ENCODE data around the gene TLX3.
"Not testable (repeated sequence)": the region's sequence is repeated elsewhere in the genome, so short reads cannot be mapped to it uniquely, and the experiment has no call there.

TLX3 gene

GRCh38 chr5:171285465-171285864 lies 23.6 kb upstream of the TLX3 start:
- ChIA-PET CTCF (no interaction called here), POLR2A (no interaction called here)
- no peak for DNase-seq (ENCODE audit: extremely low spot score)
- no peak for TF ChIP-seq CTCF (IDR thresholded peaks at IDR 0.05; ENCODE audit: control extremely low read depth, extremely low read depth, low read depth, missing control alignments)

- TF ChIP-seq CTCF (IDR thresholded peaks at IDR 0.05; ENCODE audit: control extremely low read depth, extremely low read depth, low read depth, missing control alignments), result no peak
- POLR2A ChIA-PET, result no interaction called here
- no peak for DNase-seq (ENCODE audit: extremely low spot score)
- CTCF ChIA-PET, result no interaction called here
These were observed 21.0 kb upstream of the TLX3 start for GRCh38 chr5:171288066-171288465.

- DNase-seq (ENCODE audit: extremely low spot score), result no peak
- no peak for TF ChIP-seq CTCF (IDR thresholded peaks at IDR 0.05; ENCODE audit: control extremely low read depth, extremely low read depth, low read depth, missing control alignments)
- ChIA-PET POLR2A (no interaction called here), CTCF (no interaction called here)
These were observed 17.7 kb upstream of the TLX3 start for GRCh38 chr5:171291371-171291770.

GRCh38 chr5:171295299-171295698 lies 13.7 kb upstream of the TLX3 start:
- DNase-seq (ENCODE audit: extremely low spot score), result no peak
- TF ChIP-seq CTCF (IDR thresholded peaks at IDR 0.05; ENCODE audit: control extremely low read depth, extremely low read depth, low read depth, missing control alignments), result no peak
- CTCF ChIA-PET, result interaction anchor here (1.0 kb wide), 1 partner anchor 47 kb away, joined by 3 read pairs; no protein-coding TSS in a partner anchor
- POLR2A ChIA-PET, result no interaction called here

- ChIA-PET POLR2A (no interaction called here), CTCF (no interaction called here)
- TF ChIP-seq CTCF (IDR thresholded peaks at IDR 0.05; ENCODE audit: control extremely low read depth, extremely low read depth, low read depth, missing control alignments), result no peak
- DNase-seq (ENCODE audit: extremely low spot score), result no peak
These were observed 13.2 kb upstream of the TLX3 start for GRCh38 chr5:171295801-171296200.

GRCh38 chr5:171297941-171298340 lies 11.1 kb upstream of the TLX3 start:
- POLR2A ChIA-PET; CTCF ChIA-PET; DNase-seq (ENCODE audit: extremely low spot score): not testable (repeated sequence)

GRCh38 chr5:171299228-171299627 lies 9.8 kb upstream of the TLX3 start:
- TF ChIP-seq CTCF (IDR thresholded peaks at IDR 0.05; ENCODE audit: control extremely low read depth, extremely low read depth, low read depth, missing control alignments), result no peak
- CTCF ChIA-PET, result interaction anchor here (1.0 kb wide), 1 partner anchor 28 kb away, joined by 3 read pairs; no protein-coding TSS in a partner anchor
- POLR2A ChIA-PET, result no interaction called here
- no peak for DNase-seq (ENCODE audit: extremely low spot score)

Data from GM10248 (cell line).